Common myeloid progenitor, CD34-positive (primary cell): ENCODE results near the gene ATP23. TPM values are rescaled to one million over a fixed set of nuclear protein-coding genes. Genes with fewer than 3 reads are reported as not detected.
A peak's percentile ranks its signal among the peaks of the same experiment; 100 is the strongest.

ENCODE experiments used
- CTCF ChIA-PET: fragments of 350-600 bp; sonication (Branson Sonifier 250); formaldehyde crosslinking; loops from one replicate; lab custom pipeline; 2021; ENCODE audit warnings: antibody characterized with exemption; lab: Charles Lee
- POLR2A ChIA-PET: fragments of 350-600 bp; sonication (Branson Sonifier 250); formaldehyde crosslinking; loops from one replicate; lab custom pipeline; 2021; ENCODE audit warnings: antibody characterized with exemption; lab: Charles Lee
- DNase-seq, 3 donors: peaks; one replicate each; pipeline versions ENCODE4 v3.0.0 to v3.0.0-alpha.2; 2013
- H3K27ac ChIP-seq, 2 experiments: 1 replicate in 1 of 2; 2 replicates in 1 of 2; pipeline ENCODE4 v1.7.0; 2013; ENCODE audit warnings: inconsistent platforms in 2 of 2, low read length in 2 of 2, mild to moderate bottlenecking in 2 of 2, low read depth in 1 of 2, moderate library complexity in 1 of 2; ENCODE audit not compliant: severe bottlenecking in 2 of 2, insufficient read depth in 1 of 2, poor library complexity in 1 of 2
- H3K27me3 ChIP-seq, 5 experiments: replicated peaks in 2 of 5; 1 replicate in 3 of 5; 2 replicates in 2 of 5; pipeline versions ENCODE4 v1.6.1 to v1.7.0; 2013; ENCODE audit warnings: low read length in 4 of 5, mild to moderate bottlenecking in 2 of 5, moderate library complexity in 2 of 5, inconsistent platforms in 1 of 5; ENCODE audit not compliant: insufficient read depth in 5 of 5, control insufficient read depth in 4 of 5
- H3K36me3 ChIP-seq, 4 experiments: 1 replicate in 2 of 4; 2 replicates in 2 of 4; pipeline versions ENCODE4 v1.6.1 to v1.7.0; 2013; ENCODE audit warnings: low read length in 3 of 4, control low read depth in 1 of 4, mild to moderate bottlenecking in 1 of 4; ENCODE audit not compliant: control insufficient read depth in 4 of 4, insufficient read depth in 4 of 4
- H3K4me1 ChIP-seq, 4 experiments: 1 replicate in 3 of 4; 2 replicates in 1 of 4; pipeline versions ENCODE4 v1.6.1 to v1.7.1; 2013; ENCODE audit warnings: low read length in 3 of 4, mild to moderate bottlenecking in 3 of 4, control low read depth in 1 of 4, inconsistent platforms in 1 of 4, moderate library complexity in 1 of 4; ENCODE audit not compliant: control insufficient read depth in 4 of 4, insufficient read depth in 4 of 4; ENCODE audit errors: control extremely low read depth in 1 of 4
- H3K4me3 ChIP-seq, 7 experiments: 1 replicate in 4 of 7; 2 replicates in 3 of 7; pipeline versions ENCODE4 v1.5.1 to v1.7.0; 2013; ENCODE audit warnings: mild to moderate bottlenecking in 7 of 7, low read length in 6 of 7, moderate library complexity in 6 of 7, inconsistent platforms in 2 of 7, low read depth in 2 of 7, control low read depth in 1 of 7; ENCODE audit not compliant: insufficient read depth in 4 of 7, control insufficient read depth in 1 of 7; ENCODE audit errors: extremely low read depth in 1 of 7
- H3K9me3 ChIP-seq, 5 experiments: 1 replicate in 4 of 5; 2 replicates in 1 of 5; pipeline versions ENCODE4 v1.6.1 to v1.7.1; 2013; ENCODE audit warnings: low read length in 4 of 5, mild to moderate bottlenecking in 2 of 5, inconsistent platforms in 1 of 5, low read depth in 1 of 5, moderate library complexity in 1 of 5; ENCODE audit not compliant: control insufficient read depth in 4 of 5, insufficient read depth in 2 of 5; ENCODE audit errors: control extremely low read depth in 1 of 5
- WGBS: methylation state at CpG from one replicate; pipeline ENCODE4 v1.1.5; 2013; ENCODE audit not compliant: insufficient coverage; 5-methylcytosine and 5-hydroxymethylcytosine counted together
- polyA plus RNA-seq: library from polyadenylated mRNA; unstranded; fragments of 120-200 nt; gene quantifications from one replicate; pipeline ENCODE4 v1.2.1, GENCODE V29; 2013

Gene ATP23
- 23.0 TPM for polyA plus RNA-seq

GRCh38 chr12:57941165-57941894, at the start of gene ATP23:
ATP23 (plus strand) TSS chr12:57941567; CDS start chr12:57941702, 135 bp downstream.
- WGBS, result 0% methylated on average over 22 of the region's 55 CpGs
- POLR2A ChIA-PET, result interaction anchor here (0.6 kb wide), 1 partner anchor 397 kb away, joined by 6 read pairs; no protein-coding TSS in a partner anchor

GRCh38 chr12:57892232-57892972, 49.0 kb upstream of the ATP23 start:
- Histone ChIP-seq H3K27ac (no peak overlapping the region), H3K9me3 (no peaks in the 10 kb centered on the region), H3K36me3 (no peaks in the 10 kb centered on the region), H3K4me1 (peaks cover 9 to 57% (median 52%) of the 10 kb centered on the region in 4 experiments), H3K4me3 (no peak overlapping the region), H3K27me3 (no peaks in the 10 kb centered on the region)
- no peak for DNase-seq
- WGBS, result 81% methylated on average over 6 of the region's 9 CpGs
- CTCF ChIA-PET, result interaction anchor here (1.0 to 20.4 kb wide), 4 partner anchors 10 to 56 kb away, joined by 3 to 313 read pairs (median 5); no protein-coding TSS in a partner anchor
- POLR2A ChIA-PET, result no interaction called here

More at GRCh38 chr12:57941165-57941894, at the start of gene ATP23:
- Histone ChIP-seq H3K9me3 (no peaks in the 10 kb centered on the region), H3K27ac (peak within 1 kb of the TSS; percentile 75 to 87), H3K36me3 (no peaks in the 10 kb centered on the region), H3K4me3 (peak within 1 kb of the TSS; percentile 72 to 86 (median 81)), H3K27me3 (no peaks in the 10 kb centered on the region), H3K4me1 (peaks cover 15 to 48% (median 24%) of the 10 kb centered on the region in 4 experiments)
- CTCF ChIA-PET, result interaction anchor here (0.9 to 1.4 kb wide), 2 partner anchors 11 to 125 kb away, joined by 3 to 4 read pairs; no protein-coding TSS in a partner anchor
- peak; percentile 91 to 97 (median 95) for DNase-seq

- Histone ChIP-seq H3K27ac (peak overlapping the region in 1 of 2 experiments; percentile 66), H3K4me1 (peaks cover 19 to 59% (median 56%) of the 10 kb centered on the region in 4 experiments), H3K36me3 (no peaks in the 10 kb centered on the region), H3K9me3 (no peaks in the 10 kb centered on the region), H3K27me3 (no peaks in the 10 kb centered on the region), H3K4me3 (peak overlapping the region in 1 of 7 experiments; percentile 24)
- CTCF ChIA-PET, result interaction anchor here (0.9 to 20.4 kb wide), 12 partner anchors 9 to 134 kb away, joined by 3 to 313 read pairs (median 8); no protein-coding TSS in a partner anchor
- 64% methylated on average over 9 of the region's 13 CpGs for WGBS
- POLR2A ChIA-PET, result interaction anchor here (0.7 kb wide), 1 partner anchor 111 kb away, joined by 3 read pairs; no protein-coding TSS in a partner anchor
- DNase-seq, result peak; percentile 18 to 48 (median 43)
These were observed 47.7 kb upstream of the ATP23 start for GRCh38 chr12:57893431-57894353.

GRCh38 chr12:57894399-57895292, 46.7 kb upstream of the ATP23 start:
- DNase-seq, result no peak
- H3K4me3 ChIP-seq, result no peak overlapping the region
- H3K9me3 ChIP-seq, result no peaks in the 10 kb centered on the region
- no peaks in the 10 kb centered on the region for H3K27me3 ChIP-seq
- WGBS, result 84% methylated on average over 3 of the region's 6 CpGs
- ChIA-PET CTCF (interaction anchor here (0.6 to 20.4 kb wide), 17 partner anchors 8 to 135 kb away, joined by 3 to 313 read pairs (median 10); no protein-coding TSS in a partner anchor), POLR2A (interaction anchor here (0.7 kb wide), 1 partner anchor 112 kb away, joined by 3 read pairs; no protein-coding TSS in a partner anchor)
- peak overlapping the region in 1 of 2 experiments; percentile 66 for H3K27ac ChIP-seq
- peaks cover 23 to 66% (median 61%) of the 10 kb centered on the region in 4 experiments for H3K4me1 ChIP-seq
- H3K36me3 ChIP-seq, result no peaks in the 10 kb centered on the region

GRCh38 chr12:57895389-57896114, 45.8 kb upstream of the ATP23 start:
- H3K27ac ChIP-seq, result no peak overlapping the region
- POLR2A ChIA-PET, result interaction anchor here (0.6 kb wide), 1 partner anchor 64 kb away, joined by 7 read pairs; no protein-coding TSS in a partner anchor
- no peaks in the 10 kb centered on the region for H3K36me3 ChIP-seq
- H3K4me1 ChIP-seq, result peaks cover 23 to 68% (median 61%) of the 10 kb centered on the region in 4 experiments
- WGBS, result 82% methylated on average over 5 of the region's 5 CpGs
- peak overlapping the region in 4 of 7 experiments; percentile 50 to 75 (median 72) for H3K4me3 ChIP-seq
- H3K9me3 ChIP-seq, result no peaks in the 10 kb centered on the region
- H3K27me3 ChIP-seq, result no peaks in the 10 kb centered on the region
- no peak for DNase-seq
- CTCF ChIA-PET, result interaction anchor here (0.8 to 20.4 kb wide), 27 partner anchors 8 to 139 kb away, joined by 3 to 313 read pairs (median 6); partner anchors contain the start of gene AVIL
